ENCODE measurements around the gene STK10. TPM values are rescaled to one million over a fixed set of nuclear protein-coding genes. Genes with fewer than 3 reads are reported as not detected.
"Not testable (repeated sequence)": the region's sequence is repeated elsewhere in the genome, so short reads cannot be mapped to it uniquely, and the experiment has no call there.

Gene STK10
- polyA plus RNA-seq, 2 of the 4 experiments (the other 2 are of a cell fraction), result 4.3 to 13.1 TPM

GRCh38 chr5:172150514-172151425 lies 37.3 kb downstream of the STK10 start:
- no peak overlapping the region for H3K27ac ChIP-seq
- FAIRE-seq (no peak), ATAC-seq (no peak), DNase-seq (ENCODE audit: low read depth in 1 of 2, low spot score in 1 of 2) (no peak)
- TF ChIP-seq POLR2AphosphoS2 (conservative IDR thresholded peaks at IDR 0.05; ENCODE audit: low read length) (no peak), TP53 (CRISPR knock-in tag; IDR thresholded peaks at IDR 0.05) (no peak), HOXA7 (CRISPR knock-in tag; IDR thresholded peaks at IDR 0.05) (no peak), ZSCAN20 (CRISPR knock-in tag; IDR thresholded peaks at IDR 0.05) (no peak), EHF (CRISPR knock-in tag; IDR thresholded peaks at IDR 0.05) (no peak)
- H3K9me3 ChIP-seq, result no peaks in the 10 kb centered on the region
- POLR2A ChIA-PET, result no interaction called here
- H3K4me1 ChIP-seq, result no peaks in the 10 kb centered on the region
- 87% methylated on average over 16 of the region's 16 CpGs for WGBS (ENCODE audit: missing lambda C conversion rate)
- no peak overlapping the region for H3K4me2 ChIP-seq
- CTCF ChIA-PET, result interaction anchor here (0.6 to 1.7 kb wide), 4 partner anchors 38 to 785 kb away, joined by 3 to 7 read pairs (median 4); partner anchors contain the start of gene STK10
- H3K4me3 ChIP-seq, result no peak overlapping the region

DNA sequence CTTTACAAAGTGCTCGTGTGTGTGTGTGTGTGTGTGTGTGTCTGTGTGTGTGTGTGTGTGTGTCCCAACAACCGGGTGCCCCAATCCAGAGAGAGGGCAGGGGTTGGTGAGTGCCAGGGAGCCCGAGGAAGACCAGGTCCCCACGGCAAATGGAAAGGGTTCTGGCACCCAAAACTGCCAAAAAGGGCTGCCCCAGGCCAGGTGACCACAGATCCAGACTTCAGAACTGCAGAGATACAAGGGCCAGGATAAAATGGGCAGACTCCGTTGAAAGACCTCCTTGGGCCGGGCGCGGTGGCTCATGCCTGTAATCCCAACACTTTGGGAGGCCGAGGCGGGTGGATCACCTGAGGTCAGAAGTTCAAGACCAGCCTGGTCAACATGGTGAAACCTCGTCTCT lies 38.5 kb downstream of the STK10 start:
- 92% methylated on average over 9 of the region's 11 CpGs for WGBS (ENCODE audit: missing lambda C conversion rate)
- CTCF ChIA-PET, result interaction anchor here (0.7 kb wide), 1 partner anchor 9 kb away, joined by 3 read pairs; no protein-coding TSS in a partner anchor
- POLR2A ChIA-PET; H3K4me2 ChIP-seq; H3K9me3 ChIP-seq; DNase-seq (ENCODE audit: low read depth in 1 of 2, low spot score in 1 of 2); FAIRE-seq; ATAC-seq; H3K4me3 ChIP-seq; H3K27ac ChIP-seq; H3K4me1 ChIP-seq: not testable (repeated sequence)

DNA sequence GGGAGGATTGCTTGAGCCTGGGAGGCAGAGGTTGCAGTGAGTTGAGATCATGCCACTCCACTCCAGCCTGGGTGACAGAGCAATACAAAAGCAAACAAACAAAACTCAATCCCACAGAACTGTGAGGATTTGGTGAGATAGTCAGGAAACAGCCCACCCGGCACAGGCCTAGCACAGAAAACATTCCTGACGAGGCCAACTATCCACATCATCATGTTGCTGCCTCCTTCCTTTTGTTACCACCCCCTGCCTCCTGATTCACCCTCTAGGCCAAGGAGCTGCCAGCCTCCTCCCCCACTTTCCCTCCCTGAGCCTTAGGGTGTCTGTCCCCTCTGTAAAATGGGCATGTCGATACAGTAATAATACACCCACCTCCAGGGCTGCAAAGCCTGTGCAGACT lies 39.0 kb downstream of the STK10 start:
- WGBS (ENCODE audit: missing lambda C conversion rate), result 83% methylated on average over 3 of the region's 3 CpGs
- Histone ChIP-seq H3K9me3 (no peaks in the 10 kb centered on the region), H3K4me3 (no peak overlapping the region), H3K27ac (no peak overlapping the region), H3K4me1 (no peaks in the 10 kb centered on the region), H3K4me2 (no peak overlapping the region)
- no peak for ATAC-seq
- ChIA-PET POLR2A (no interaction called here), CTCF (interaction anchor here (0.7 kb wide), 1 partner anchor 10 kb away, joined by 3 read pairs; no protein-coding TSS in a partner anchor)
- no peak for FAIRE-seq
- DNase-seq (ENCODE audit: low read depth in 1 of 2, low spot score in 1 of 2), result no peak
- TF ChIP-seq ZSCAN20 (CRISPR knock-in tag; IDR thresholded peaks at IDR 0.05) (no peak), HOXB13 (CRISPR knock-in tag; IDR thresholded peaks at IDR 0.05; ENCODE audit: low read depth) (no peak), MAX (IDR thresholded peaks at IDR 0.05) (no peak), CBX8 (IDR thresholded peaks at IDR 0.05) (no peak), MAFK (IDR thresholded peaks at IDR 0.05; ENCODE audit: partially characterized antibody) (no peak), HOXA7 (CRISPR knock-in tag; IDR thresholded peaks at IDR 0.05) (no peak), JUNB (IDR thresholded peaks at IDR 0.05) (no peak), GATA3 (IDR thresholded peaks at IDR 0.05; ENCODE audit: borderline replicate concordance) (no peak), ZNF302 (CRISPR knock-in tag; IDR thresholded peaks at IDR 0.05) (no peak), PHF8 (IDR thresholded peaks at IDR 0.05; ENCODE audit: borderline replicate concordance, low read depth) (no peak), FOSL2 (IDR thresholded peaks at IDR 0.05) (no peak), FOSL2 (CRISPR knock-in tag; IDR thresholded peaks at IDR 0.05) (no peak), HDAC2 (IDR thresholded peaks at IDR 0.05) (no peak), RAD21 (conservative IDR thresholded peaks at IDR 0.05 in 1 of 2, IDR thresholded peaks at IDR 0.05 in 1 of 2) (no peak), JUN (IDR thresholded peaks at IDR 0.05) (no peak), SMC3 (IDR thresholded peaks at IDR 0.05) (no peak), FOSB (CRISPR knock-in tag; IDR thresholded peaks at IDR 0.05) (no peak)
- TF ChIP-seq, protein P1, sequence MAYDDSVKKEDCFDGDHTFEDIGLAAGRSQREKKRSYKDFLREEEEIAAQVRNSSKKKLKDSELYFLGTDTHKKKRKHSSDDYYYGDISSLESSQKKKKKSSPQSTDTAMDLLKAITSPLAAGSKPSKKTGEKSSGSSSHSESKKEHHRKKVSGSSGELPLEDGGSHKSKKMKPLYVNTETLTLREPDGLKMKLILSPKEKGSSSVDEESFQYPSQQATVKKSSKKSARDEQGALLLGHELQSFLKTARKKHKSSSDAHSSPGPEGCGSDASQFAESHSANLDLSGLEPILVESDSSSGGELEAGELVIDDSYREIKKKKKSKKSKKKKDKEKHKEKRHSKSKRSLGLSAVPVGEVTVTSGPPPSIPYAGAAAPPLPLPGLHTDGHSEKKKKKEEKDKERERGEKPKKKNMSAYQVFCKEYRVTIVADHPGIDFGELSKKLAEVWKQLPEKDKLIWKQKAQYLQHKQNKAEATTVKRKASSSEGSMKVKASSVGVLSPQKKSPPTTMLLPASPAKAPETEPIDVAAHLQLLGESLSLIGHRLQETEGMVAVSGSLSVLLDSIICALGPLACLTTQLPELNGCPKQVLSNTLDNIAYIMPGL (CRISPR knock-in tag; IDR thresholded peaks at IDR 0.05; ENCODE audit: borderline replicate concordance), result no peak
- TF ChIP-seq, protein P2, sequence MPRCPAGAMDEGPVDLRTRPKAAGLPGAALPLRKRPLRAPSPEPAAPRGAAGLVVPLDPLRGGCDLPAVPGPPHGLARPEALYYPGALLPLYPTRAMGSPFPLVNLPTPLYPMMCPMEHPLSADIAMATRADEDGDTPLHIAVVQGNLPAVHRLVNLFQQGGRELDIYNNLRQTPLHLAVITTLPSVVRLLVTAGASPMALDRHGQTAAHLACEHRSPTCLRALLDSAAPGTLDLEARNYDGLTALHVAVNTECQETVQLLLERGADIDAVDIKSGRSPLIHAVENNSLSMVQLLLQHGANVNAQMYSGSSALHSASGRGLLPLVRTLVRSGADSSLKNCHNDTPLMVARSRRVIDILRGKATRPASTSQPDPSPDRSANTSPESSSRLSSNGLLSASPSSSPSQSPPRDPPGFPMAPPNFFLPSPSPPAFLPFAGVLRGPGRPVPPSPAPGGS (IDR thresholded peaks at IDR 0.05), result no peak
- TF ChIP-seq, protein P3, sequence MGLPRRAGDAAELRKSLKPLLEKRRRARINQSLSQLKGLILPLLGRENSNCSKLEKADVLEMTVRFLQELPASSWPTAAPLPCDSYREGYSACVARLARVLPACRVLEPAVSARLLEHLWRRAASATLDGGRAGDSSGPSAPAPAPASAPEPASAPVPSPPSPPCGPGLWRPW (IDR thresholded peaks at IDR 0.05), result no peak
